Measurements from ENCODE around the gene PLAAT5.

PLAAT5 gene

DNA sequence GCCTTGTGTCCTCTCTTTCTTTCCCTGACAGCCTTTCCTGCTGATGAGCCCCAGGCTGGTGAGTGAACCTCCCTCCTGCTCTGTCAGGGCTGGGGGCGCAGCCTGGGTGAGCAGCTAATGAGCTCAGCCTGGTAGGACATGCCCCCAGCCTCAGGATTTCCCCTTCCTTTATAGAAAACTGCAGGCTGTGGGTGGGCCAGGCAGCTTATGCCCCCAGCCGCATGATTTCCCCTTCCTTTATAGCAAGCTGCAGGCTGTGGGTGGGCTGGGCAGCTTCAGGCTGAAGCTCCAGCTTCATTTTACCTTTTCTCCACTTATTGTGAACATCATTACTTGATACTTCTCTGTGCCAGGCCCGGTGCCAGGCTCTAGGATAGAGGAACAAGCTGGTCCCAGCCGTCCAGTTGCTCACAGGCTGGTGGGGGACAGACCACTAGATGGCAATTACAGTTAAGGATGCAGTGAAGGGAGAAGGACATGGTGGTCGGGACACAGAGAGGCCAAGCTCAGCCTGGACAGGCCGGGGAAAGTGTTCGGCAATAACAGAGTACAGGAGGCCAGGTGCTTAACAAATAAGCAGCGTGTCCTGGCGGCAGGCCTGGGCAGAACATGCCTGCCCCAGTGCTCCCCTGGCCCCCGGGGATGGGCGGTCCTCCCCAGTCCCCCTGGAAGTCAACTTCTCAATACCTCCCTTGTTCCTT, 20.2 kb upstream of the PLAAT5 start:
- DNase-seq = no peak

GRCh38 chr11:63510360-63511047, 19.5 kb upstream of the PLAAT5 start:
- no peak for DNase-seq

GRCh38 chr11:63508745-63509144, 17.8 kb upstream of the PLAAT5 start:
- DNase-seq = no peak

- peak in 1 of 3 experiments; percentile 25 for DNase-seq
Observed at GRCh38 chr11:63508009-63508408, 17.0 kb upstream of the PLAAT5 start.

DNA sequence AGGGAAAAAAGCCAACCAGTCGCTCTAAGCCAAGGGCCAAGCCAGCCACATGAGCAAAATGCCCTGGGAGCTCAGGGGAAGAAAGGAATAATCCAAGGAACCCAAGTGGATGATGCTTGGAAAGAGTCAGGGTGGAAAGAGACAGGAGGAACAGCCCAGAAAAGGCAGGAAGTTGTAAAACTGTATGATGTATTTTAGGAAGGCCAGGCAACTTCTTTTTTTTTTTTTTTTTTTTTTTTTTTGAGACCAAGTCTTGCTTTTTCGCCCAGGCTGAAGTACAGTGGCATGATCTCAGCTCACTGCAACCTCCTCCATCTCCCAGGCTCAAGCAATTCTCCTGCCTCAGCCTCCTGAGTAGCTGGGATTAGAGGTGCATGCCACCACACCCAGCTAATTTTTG, 16.5 kb upstream of the PLAAT5 start:
- DNase-seq = no peak

DNA sequence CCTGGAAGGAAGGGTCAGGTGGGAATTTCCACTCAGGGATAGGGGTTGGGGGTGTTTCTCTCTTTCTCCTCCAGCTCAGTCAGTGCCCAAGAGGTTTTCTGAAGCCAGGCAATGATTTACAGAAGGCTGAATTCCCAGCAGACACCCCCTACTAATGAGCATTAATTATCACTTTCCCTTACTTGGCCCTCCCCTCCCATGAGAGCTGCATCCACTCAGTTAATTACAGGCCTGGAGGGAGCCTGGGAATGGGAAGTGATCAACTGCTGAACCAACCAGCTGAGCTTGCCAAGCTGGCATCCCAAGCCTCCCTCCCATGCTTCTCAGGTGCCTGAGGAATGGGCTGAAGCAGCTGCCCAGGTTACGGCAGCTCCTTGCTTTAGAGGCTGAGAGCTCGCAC, 15.9 kb upstream of the PLAAT5 start:
- DNase-seq = peak in 2 of 3 experiments; percentile 60 to 86

GRCh38 chr11:63505857-63506528, 15.0 kb upstream of the PLAAT5 start, which contains the start of gene LGALS12:
LGALS12 (plus strand) TSS chr11:63506084; CDS start chr11:63506459, 375 bp downstream.
- DNase-seq = no peak

- DNase-seq = no peak
Observed at GRCh38 chr11:63504933-63505586, 14.1 kb upstream of the PLAAT5 start.

DNA sequence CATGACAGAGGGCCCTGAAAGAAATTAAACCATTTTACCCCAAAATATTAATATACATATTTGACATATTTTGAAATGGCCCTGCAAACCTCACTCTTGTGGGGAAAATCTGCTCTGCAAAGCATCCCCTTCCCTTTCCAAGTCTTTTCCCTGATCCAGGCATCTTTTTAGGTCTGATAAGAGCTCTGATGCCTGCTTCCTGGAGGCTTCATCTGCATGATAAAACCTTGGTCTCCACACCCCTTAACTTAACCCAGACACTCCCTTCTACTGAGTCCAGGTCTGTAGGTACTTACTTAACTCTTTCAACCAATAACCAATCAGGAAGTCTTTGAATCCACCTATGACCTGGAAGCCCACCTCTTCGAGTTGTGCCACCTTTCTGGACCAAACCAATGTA, 13.1 kb upstream of the PLAAT5 start:
- DNase-seq = no peak

- no peak for DNase-seq
Observed at GRCh38 chr11:63503492-63503891, 12.5 kb upstream of the PLAAT5 start.

- no peak for DNase-seq
Observed at GRCh38 chr11:63502252-63502820, 11.4 kb upstream of the PLAAT5 start.

DNA sequence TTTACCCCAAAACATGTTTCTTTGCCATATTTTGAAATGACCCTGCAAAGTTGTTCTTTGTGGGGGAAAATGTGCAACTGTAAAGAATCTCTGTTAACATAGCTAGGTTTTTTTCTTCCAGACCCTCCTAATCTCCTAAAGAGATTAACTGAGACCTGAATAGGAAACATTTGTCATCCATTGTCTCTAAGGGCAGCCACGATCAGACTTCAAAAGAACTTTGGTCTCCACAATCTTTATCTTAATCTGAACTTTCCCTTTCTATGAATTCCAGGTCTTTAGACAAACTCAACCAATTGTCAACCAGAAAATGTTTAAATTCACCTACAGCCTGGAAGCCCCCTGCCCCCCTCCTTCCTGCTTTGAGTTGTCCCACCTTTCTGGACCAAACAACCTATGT, 10.3 kb upstream of the PLAAT5 start:
- no peak for DNase-seq

- no peak for DNase-seq
Observed at GRCh38 chr11:63499874-63500273, 8.9 kb upstream of the PLAAT5 start.

DNA sequence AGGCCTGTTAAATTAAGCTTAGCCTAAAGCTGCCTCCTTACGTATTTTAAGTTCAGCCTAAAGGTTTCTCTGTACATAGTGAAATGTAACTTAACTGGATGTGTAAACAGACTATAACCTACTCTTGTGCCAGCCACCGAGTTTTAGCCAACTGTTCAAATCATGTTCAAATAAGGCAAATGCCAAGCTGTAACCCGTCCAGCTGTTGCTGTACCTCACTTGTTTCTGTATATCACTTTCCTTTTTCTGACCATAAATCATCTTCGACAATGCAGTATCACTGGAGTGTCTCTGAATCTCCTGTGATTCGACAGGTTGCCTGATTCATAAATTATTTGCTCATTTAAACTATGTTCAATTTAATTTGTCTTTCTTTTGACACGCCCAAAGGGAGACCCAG, 4.0 kb upstream of the PLAAT5 start:
- no peak for DNase-seq

GRCh38 chr11:63493127-63493526, 2.2 kb upstream of the PLAAT5 start:
- no peak for DNase-seq

DNA sequence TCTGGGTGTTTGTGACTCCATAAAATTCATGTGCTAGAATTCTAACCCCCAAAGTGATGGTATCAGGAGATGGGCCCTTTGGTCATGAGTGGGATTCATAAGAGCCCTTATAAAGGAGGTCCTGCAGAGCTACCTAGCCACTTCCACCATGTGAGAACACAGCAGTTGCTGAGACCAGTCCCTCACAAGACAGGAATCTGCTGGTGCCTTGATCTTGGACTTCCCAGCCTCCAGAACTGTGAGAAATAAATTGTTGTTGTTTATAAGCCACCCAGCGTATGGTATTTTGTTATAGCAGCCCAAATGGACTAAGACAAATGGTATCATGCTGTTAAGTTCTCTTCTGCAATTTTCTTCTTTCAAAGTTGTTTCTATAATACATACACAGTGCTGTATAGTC, 1.5 kb upstream of the PLAAT5 start:
- DNase-seq = no peak

GRCh38 chr11:63491636-63492372, 837 bp upstream of the PLAAT5 start:
- no peak for DNase-seq

DNA sequence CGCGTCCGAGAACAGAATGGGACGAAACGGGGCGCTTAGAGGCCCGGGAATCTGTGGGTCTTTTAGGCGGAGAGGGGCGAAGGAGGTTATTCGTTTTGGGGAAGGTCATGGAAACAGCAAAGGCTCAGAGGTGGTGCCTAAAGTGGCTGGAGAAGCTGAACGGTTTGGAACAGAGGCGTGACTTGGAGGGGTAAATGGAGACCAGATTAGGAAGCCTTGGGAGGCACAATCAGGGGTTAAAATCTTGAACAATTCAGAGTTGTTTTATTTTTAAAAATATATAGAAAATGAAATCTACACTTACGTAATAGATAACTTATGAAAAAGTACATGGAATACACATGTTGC, 247 bp upstream of the PLAAT5 start:
- no peak for DNase-seq

- DNase-seq = no peak
Observed at GRCh38 chr11:63489879-63490278, 1.1 kb downstream of the PLAAT5 start.

- DNase-seq = no peak
Observed at GRCh38 chr11:63488789-63489188, 2.2 kb downstream of the PLAAT5 start.

DNA sequence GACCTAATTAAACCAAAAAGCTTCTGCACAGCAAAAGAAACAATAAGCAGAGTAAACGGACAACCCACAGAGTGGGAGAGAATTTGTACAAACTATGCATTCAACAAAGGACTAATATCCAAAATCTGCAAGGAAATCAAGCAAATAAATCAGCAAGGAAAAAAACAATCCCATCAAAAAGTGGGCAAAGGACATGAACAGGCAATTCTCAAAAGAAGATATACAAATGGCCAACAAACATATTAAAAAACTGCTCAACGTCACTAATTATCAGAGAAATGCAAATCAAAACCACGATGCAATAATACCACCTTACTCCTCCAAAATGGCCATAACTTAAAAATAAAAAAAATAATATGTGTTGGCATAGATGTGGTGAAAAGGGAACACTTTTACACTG, 5.2 kb downstream of the PLAAT5 start:
- no peak for DNase-seq

GRCh38 chr11:63480039-63480438, 10.9 kb downstream of the PLAAT5 start:
- no peak for DNase-seq

DNA sequence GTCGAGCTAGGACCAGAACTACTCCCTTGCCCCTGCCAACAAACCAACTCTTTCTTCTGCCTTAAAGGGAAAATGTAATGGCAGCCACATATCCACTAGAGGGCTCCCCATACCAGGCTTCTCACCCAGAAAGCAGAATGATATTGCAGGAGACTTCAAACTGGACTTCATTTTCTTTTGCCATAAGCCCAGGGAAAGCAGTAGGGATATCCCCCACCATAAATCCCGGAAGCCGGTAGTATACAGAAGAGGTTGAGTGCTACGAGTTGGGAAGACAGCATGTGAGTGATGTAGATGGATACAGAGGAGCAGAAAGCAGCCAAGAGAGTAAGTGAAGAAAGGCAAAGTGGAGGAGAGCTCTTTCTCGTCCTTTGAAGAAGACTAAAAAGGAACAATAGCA, 12.1 kb downstream of the PLAAT5 start:
- peak; percentile 57 to 83 (median 65) for DNase-seq

Data from NCI-H1417 (cell line).